HT1080 (cell line): Measurements from ENCODE around the gene FOXD2. TPM values are rescaled to one million over a fixed set of nuclear protein-coding genes. Genes with fewer than 3 reads are reported as not detected.

Experiments used
- DNase-seq: peaks from one replicate; pipeline ENCODE4 v3.0.0-alpha.2; 2015; ENCODE audit warnings: low read depth
- total RNA-seq: library from RNA; depleted of rRNA; stranded (reverse); fragments of >200 nt; shearing (Covaris generic); gene quantifications from 2 replicates; pipeline ENCODE4 v1.2.3, GENCODE V29; 2014

FOXD2 gene
- total RNA-seq, 1 experiment from 2014 or later = 1.0 TPM

GRCh38 chr1:47416319-47417169 is 21.3 kb upstream of the FOXD2 start:
- no peak for DNase-seq

- DNase-seq = no peak
These were observed 20.4 kb upstream of the FOXD2 start for GRCh38 chr1:47417170-47418044.

GRCh38 chr1:47418122-47418521 is 19.7 kb upstream of the FOXD2 start:
- no peak for DNase-seq

GRCh38 chr1:47418681-47419325 is 19.0 kb upstream of the FOXD2 start:
- DNase-seq = no peak

GRCh38 chr1:47420547-47420946 is 17.3 kb upstream of the FOXD2 start:
- no peak for DNase-seq

GRCh38 chr1:47423872-47424271 is 14.0 kb upstream of the FOXD2 start:
- DNase-seq = no peak

- DNase-seq = peak; percentile 61
These were observed 13.4 kb upstream of the FOXD2 start for GRCh38 chr1:47424336-47424982.

GRCh38 chr1:47431534-47431933 is 6.3 kb upstream of the FOXD2 start:
- no peak for DNase-seq

- no peak for DNase-seq
These were observed 5.5 kb upstream of the FOXD2 start for GRCh38 chr1:47432071-47433036.

- no peak for DNase-seq
These were observed 4.8 kb upstream of the FOXD2 start for GRCh38 chr1:47433037-47433421.

- no peak for DNase-seq
These were observed 4.3 kb upstream of the FOXD2 start for GRCh38 chr1:47433477-47434050.

GRCh38 chr1:47434051-47434842 is 3.6 kb upstream of the FOXD2 start:
- no peak for DNase-seq

- DNase-seq = no peak
These were observed 2.1 kb upstream of the FOXD2 start for GRCh38 chr1:47435506-47436303.

- DNase-seq = peak; percentile 74
These were observed 1.4 kb upstream of the FOXD2 start for GRCh38 chr1:47436304-47436978.

GRCh38 chr1:47436979-47437446 is 831 bp upstream of the FOXD2 start:
- no peak for DNase-seq

GRCh38 chr1:47438165-47439016 is 547 bp downstream of the FOXD2 start:
- no peak for DNase-seq
